NCI-H128 (cell line): ENCODE data around the gene TNS3.

Experiments used
- DNase-seq: peaks from one replicate; lab custom pipeline; 2025; ENCODE audit not compliant: unreplicated experiment; lab: John Stamatoyannopoulos, UW

Gene TNS3

DNA sequence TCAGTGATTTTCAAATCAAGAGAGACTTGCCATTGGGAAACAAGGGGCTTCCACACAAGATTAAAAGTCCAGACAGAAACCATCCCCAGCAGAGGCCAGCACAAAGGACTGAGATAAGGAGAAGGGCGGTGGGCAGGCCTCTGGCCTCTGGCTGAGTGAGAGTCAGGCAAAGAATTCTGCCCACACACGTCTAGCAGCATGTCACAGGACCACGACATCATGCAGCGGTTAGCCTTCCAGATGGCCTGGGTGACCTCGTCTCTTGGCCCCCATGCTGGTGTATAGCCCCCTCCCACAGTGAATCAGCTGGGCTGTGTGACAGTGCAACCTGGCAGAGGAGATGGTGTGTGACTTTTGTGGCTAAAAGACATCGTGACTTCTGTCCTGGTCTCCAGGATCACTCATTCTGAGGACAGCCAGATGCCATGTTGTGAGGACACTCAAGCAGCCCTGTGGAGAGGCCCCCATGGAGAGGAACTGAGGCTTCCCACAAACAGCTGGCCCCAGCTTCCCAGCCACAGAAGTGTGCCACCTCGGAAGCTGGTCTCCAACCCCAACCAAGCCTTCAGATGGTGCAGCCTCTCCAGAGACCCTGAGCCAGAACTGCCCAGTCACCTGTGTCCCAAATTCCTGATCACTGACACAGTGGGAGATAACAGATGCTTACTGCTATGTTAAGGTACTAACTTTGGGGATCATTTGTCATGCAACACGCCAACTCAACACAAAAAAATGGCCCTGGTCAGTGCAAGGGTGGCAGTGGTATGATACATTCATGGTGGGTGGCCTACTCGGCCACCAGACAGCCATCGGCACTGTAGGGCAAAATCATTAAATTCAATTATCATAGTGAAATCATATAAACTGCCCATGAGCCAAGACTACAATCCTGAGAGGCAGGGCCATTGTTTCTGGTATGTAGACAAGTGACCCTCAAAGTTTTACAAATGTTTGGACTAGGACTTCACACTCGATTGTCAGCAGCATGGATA, 73.2 kb downstream of the TNS3 start:
- DNase-seq, result no peak

DNA sequence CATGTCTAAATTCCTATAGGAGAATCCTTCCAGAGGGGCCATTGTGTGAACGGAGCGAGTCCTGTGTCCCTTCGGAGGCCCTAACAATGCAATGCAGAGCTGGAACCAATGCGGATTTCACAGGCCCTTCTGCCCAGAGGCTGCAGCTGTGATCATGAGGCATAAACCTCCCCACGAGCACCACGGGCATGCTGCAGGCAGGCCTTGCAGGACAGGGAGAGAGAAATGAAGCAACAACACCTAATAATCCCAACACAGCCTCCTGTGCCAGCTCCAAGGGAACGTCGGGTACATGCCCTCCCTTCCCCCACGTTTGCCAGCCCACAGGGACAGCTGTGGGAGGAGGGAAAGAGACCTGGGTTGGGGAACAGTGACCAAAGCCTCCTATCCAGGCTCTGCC, 74.4 kb downstream of the TNS3 start:
- no peak for DNase-seq

- no peak for DNase-seq
Observed at GRCh38 chr7:47506382-47507339, 75.2 kb downstream of the TNS3 start.

DNA sequence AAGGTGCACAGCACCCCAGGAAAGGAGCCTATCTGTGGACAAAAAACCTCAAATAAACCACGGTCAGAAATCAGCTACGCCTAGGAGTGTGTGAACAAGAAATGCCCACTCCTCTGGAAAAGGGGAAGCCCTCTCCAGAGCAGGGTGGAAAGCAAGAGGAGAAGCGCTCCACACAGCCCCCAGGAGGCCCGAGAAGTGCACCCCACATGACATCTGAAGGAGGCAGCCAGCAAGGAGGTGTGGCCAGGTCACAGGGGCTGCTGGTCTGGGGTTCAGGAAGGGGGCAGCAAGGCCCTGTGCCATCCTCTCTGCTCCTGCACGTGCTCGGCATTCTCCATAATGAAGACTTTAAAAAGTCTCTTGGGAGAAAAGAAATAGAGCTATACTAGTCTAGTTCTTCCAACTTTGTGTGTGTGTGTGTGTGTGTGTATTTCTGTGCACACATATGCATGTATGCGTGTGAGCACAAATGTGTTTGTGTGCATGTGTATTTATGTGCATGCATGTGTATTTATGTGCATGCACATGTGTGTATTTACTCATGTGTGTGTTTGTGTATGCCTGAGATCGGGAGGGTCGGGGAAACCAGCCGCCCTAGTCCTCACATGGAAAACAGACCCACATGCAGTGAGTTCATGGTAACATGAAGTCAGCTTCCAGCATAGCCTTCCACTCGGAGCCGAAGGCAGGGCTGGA, 76.5 kb downstream of the TNS3 start:
- DNase-seq, result no peak

DNA sequence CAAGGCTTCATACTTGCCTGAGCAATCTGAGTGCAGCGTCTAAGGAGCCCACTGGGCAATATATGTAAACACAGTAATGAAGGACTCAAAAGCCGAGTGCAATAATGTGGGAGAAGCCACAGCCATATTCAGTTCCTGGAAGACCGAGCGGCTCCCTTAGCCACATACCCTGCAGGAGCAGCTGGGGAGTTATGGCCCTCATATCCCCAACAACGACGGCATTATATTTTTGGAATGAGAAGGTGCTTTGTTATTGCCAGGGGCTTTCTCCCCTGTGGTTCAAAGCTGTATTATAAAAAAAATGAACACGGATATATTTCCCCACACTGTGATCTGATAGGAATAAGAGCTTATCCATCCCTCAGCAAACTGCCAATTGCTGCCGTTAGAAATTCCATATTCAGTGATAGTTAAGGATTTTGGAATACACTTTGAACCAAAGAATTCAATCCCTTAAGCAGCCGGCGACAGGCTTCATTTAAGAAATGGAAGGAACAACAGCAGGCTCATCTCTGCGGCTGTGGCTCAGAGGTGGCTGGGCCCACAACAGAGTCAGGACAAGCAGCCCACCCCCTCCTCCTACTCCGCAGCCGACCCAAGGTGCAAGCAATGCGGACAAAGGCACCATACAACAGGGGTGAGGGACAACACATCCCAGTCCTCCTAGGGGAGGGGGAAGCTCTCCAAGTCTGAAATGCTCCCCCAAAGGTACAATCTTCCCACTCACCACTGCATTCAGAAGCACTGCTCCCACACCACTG, 77.2 kb downstream of the TNS3 start:
- DNase-seq, result no peak

DNA sequence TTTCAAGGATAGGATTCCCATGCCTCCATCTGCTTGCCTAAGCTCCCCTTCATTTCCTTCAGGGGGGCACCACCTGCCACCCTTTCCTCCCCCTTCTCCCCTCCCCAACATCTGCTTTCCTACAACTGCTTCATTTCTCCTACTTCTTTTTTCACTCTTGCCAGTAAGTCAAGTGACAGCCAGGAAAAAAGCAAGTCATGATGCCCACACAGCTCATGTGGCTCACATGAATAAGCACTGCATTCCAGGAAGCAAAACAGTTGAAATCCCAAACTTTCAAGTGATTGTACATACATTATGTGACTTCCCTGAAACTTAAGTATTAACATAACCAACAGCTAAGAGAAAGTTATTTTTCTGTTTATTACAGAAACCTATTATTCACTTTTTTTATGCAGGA, 78.6 kb downstream of the TNS3 start:
- DNase-seq, result no peak

DNA sequence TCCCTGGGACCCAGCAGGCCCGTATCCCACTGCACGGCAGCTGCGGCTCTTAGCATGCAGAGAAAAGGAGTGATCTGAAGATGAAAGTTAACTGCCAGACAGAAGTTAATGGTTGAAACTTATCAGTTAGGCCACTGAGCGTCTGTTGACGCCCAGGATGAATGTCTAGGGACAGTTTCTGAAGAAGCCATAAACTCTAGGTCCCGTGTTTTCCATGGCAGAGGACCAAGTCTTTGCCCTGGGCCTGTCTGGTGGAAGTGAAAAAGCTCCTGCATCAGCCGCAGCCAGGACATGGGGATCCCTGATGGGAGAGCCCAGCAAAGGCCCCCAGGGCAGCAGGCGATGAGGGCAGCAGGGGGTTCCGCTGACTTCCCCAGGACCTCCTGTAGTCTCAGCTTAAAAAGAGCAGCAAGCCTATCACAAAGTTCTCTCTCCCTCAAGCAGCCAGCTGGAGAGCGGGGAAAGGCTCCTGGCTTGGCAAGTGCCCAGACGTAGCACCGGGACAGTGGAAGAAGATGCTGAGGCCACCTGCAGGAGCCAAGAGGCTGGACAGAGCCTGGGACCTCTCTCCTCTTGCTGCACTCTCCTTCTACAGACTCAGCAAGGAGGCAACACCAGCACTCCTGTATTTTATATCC, 79.6 kb downstream of the TNS3 start:
- DNase-seq, result no peak

DNA sequence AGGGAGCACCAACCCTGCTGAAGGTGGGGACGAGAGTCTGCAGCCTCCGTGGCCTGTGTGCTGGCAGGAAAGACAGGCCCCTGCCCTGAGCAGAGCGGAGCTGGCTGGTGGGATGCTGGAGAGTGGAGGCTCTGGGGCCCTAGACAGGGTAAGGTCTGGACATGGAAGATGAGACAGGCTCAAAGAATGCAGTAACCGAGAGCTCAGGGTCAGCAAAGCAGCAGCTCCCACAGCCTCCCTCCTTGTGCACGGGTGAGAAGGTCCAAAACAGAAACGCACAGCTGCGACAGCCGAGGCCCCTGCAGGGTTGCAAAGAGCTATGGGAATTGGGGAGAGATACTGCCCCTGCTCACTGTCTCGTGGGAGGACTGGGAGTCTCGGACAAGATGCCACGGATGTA, 80.5 kb downstream of the TNS3 start:
- DNase-seq, result no peak

GRCh38 chr7:47500103-47500563, 81.8 kb downstream of the TNS3 start:
- DNase-seq, result no peak

- DNase-seq, result no peak
Observed at GRCh38 chr7:47498229-47499056, 83.5 kb downstream of the TNS3 start.

DNA sequence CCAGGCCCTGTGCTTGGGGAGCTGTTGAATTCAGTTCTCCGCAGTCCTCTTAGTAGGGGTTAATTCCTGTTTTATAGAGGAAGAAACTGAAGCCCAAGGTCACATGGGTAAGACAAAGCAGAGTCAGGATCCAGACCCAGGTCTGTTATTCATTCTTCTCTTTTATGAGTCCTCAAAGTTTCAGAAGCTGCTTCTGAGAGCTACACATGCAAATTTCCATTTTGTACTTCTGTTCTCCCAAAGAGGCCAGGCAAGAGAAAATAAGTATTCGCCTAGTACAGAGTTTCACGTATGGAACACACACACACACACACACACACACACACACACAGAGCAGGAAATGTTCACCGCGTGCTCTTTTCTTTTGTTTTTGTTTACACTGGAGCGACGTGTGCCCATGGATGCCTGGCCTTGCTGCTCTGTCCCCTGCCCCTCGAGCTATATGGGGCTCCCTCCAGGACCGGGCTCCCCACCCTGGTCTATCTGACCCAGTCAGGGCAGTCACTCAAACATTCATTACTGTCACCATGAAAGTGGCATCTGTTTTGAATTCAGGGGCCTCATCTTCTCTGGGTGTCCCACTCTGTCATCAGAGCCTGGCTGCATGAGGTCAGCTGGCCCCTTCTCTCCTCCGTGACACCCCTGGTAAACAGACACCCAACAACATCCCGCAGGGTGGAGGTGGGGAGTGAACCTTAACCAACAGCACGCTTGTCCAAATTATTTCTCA, 84.4 kb downstream of the TNS3 start:
- no peak for DNase-seq

GRCh38 chr7:47496666-47497065, 85.2 kb downstream of the TNS3 start:
- no peak for DNase-seq

DNA sequence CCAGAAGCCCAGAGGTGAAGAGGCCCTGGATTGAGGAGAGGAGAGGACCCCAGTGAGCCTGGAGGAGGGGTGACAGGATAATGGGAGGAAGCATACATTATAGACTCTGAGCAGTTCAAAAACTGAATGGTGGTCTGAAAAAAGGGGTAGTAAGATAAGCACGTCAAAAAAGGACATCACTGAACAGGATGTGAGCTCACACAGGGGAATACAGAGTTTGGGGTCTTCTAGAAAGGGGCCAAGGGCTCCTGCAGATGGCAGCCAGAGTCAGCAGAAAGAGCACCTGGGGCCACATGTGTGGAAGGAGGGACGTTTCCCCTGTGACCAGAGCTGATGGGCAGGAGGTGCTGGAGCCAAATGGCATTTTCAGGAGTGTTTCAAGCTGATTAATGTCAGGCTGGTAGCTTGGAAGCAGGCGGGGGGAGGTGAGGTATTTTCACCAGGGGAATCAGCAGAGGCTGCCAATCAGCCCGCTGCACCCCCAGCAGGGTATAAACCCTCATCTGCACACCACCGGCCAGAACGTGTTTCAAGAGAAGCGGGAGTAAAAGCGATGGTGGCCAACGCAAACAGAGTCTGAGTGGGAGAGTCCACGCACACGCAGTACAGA, 85.8 kb downstream of the TNS3 start:
- DNase-seq, result no peak

DNA sequence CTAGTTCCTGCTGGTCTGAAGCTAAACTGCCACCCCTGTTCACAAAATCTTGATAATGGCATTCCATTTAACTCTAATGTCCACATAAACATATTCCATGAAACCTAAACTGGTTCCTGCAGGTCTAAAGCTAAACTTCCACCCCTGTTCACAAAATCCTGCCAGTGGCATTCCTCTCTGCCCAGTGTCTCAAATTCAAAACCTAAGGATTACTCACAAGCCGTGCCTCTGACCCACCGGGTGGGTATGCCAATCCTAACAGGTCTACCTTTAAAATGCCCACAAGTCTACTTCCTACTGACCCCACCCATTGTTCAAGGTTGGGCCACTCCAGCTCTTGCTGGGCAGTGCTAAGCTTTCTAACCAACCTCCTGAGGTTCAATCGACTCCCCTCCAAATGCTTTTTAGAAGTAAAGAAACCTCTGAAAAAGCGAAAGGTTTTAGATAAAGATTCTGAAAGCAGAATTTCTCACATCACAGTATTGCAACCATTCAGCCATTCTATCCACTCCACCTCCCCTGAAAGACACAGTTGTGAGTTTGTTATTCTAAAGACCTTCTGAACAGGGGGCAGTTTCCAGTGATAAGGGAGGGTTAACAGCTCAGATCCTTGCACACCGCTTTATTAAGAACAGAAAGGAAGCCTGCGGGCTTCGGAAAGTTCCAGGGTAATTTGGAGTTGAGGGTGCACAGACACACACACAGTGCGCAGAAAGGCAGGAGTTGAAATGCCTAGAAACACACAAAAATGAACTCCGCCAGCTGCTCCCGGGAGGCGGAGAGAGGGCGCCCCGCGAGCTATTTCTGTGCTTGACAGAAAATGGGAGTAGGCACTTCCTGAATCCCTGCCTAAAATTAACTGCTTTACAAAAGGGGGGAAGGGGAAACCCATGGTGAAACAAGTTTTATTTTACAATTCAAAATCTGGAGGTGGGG, 87.7 kb downstream of the TNS3 start:
- no peak for DNase-seq

DNA sequence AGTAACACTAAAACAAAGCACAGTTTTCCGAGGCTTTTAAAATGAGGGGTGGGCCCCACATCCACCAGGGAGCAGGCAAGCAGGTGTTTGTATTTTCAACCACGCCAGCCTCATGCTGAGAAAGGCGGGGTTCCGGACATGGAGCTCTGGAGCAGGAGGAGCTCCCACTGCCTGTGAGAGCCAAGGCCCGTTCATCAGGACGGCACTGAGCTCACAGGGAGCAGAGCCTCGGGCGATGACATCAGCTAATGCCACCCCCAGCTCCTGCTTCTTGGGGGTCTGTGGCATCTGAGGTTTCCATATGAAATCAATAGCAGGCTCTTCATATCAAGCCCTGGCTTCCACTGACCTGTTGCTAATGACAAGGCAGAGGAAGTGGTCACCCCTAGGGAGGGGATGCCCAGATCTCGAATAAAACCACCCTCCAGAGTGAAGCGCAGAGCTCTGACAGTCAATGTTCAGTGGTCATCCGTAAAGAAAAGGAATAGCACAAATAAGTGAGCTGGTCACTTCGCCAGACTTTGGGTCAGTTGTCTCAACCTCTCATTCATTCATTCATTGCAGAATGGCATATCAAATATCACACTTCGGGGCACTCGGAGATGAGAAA, 89.1 kb downstream of the TNS3 start:
- DNase-seq, result peak; percentile 43

DNA sequence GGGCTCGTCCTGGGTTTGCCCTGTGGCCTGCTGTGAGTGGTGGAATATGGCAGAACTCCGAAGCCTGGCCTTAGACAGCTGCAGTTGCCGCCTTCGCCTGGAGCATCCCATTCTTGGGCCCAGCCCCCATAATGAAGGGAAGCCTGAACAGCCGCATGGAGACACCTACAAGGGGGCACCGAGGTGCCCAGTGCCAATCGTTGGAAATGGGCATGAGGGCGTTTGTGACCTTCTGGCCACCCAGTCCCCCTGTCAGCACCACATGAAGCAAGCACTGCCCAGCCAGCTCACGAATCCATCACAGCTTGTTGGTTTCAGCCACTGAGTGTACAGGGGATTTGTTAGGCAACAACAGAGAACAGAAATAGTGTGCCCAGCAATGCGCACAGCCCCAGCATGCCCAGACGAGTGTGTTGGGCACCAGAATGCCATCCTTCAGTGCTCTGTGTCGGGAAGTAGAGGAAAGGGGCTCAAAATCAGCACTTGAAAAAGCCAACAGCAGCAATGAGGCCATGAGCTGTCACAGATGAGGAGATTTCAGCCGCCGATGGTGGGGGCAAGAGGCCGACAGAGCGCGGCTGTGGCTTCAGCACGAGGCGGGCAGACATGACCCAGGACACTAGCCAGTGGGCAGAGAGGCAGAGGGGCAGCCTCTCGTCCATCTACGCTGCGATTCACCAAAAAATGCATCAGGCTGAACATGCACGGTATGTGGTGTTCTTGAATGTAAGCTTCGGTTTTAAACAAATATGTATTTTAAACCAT, 91.2 kb downstream of the TNS3 start:
- no peak for DNase-seq
